ENCODE data around the gene PDE3A.

DNA sequence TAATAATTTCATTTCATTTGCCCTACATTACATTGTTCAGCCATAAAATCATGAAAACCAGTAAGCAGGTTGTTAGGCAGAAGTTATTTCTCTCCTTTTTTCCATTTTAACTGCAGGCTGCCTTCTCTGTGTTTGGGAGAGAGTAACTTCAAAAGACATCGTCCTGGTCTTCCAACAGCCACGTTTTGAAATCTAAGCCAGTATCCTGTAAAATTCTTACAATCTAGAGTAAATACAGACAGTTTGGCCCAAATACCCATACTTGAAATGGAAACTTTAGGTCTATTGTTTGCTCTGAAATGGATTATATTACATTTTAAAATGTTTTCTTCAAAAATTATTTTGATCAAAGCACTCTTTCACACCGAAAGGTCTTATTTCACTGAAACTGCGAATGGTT, 260.7 kb downstream of the PDE3A start:
- TF ChIP-seq, protein P1, sequence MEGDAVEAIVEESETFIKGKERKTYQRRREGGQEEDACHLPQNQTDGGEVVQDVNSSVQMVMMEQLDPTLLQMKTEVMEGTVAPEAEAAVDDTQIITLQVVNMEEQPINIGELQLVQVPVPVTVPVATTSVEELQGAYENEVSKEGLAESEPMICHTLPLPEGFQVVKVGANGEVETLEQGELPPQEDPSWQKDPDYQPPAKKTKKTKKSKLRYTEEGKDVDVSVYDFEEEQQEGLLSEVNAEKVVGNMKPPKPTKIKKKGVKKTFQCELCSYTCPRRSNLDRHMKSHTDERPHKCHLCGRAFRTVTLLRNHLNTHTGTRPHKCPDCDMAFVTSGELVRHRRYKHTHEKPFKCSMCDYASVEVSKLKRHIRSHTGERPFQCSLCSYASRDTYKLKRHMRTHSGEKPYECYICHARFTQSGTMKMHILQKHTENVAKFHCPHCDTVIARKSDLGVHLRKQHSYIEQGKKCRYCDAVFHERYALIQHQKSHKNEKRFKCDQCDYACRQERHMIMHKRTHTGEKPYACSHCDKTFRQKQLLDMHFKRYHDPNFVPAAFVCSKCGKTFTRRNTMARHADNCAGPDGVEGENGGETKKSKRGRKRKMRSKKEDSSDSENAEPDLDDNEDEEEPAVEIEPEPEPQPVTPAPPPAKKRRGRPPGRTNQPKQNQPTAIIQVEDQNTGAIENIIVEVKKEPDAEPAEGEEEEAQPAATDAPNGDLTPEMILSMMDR (IDR thresholded peaks at IDR 0.05) = no peak
- TF ChIP-seq FOXK1 (CRISPR knock-in tag; IDR thresholded peaks at IDR 0.05) (no peak), ZNF263 (CRISPR knock-in tag; IDR thresholded peaks at IDR 0.05; ENCODE audit: low read depth) (no peak), FOXP1 (CRISPR knock-in tag; IDR thresholded peaks at IDR 0.05; ENCODE audit: borderline replicate concordance) (no peak)
- TF ChIP-seq, protein P2, sequence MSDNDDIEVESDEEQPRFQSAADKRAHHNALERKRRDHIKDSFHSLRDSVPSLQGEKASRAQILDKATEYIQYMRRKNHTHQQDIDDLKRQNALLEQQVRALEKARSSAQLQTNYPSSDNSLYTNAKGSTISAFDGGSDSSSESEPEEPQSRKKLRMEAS (CRISPR knock-in tag; IDR thresholded peaks at IDR 0.05) = no peak
- TF ChIP-seq, protein P3, sequence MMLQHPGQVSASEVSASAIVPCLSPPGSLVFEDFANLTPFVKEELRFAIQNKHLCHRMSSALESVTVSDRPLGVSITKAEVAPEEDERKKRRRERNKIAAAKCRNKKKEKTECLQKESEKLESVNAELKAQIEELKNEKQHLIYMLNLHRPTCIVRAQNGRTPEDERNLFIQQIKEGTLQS (CRISPR knock-in tag; conservative IDR thresholded peaks at IDR 0.05) = no peak
- TF ChIP-seq, protein P4, sequence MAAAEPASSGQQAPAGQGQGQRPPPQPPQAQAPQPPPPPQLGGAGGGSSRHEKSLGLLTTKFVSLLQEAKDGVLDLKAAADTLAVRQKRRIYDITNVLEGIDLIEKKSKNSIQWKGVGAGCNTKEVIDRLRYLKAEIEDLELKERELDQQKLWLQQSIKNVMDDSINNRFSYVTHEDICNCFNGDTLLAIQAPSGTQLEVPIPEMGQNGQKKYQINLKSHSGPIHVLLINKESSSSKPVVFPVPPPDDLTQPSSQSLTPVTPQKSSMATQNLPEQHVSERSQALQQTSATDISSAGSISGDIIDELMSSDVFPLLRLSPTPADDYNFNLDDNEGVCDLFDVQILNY (CRISPR knock-in tag; IDR thresholded peaks at IDR 0.05) = no peak
